GM04504 (cell line): ENCODE data around the gene OR5AP2.
"Not testable (repeated sequence)": the region's sequence is repeated elsewhere in the genome, so short reads cannot be mapped to it uniquely, and the experiment has no call there.

Experiments
- DNase-seq: peaks from one replicate; pipeline ENCODE4 v3.0.0-alpha.2; 2012; ENCODE audit warnings: low read depth

Gene OR5AP2

GRCh38 chr11:56642339-56642738, at the start of gene OR5AP2:
Gene OR5AP2, minus strand, starts transcription at chr11:56642439. Its CDS starts 0 bp downstream, at chr11:56642439.
- no peak for DNase-seq

GRCh38 chr11:56691179-56691578, 48.9 kb upstream of the OR5AP2 start:
- DNase-seq: not testable (repeated sequence)

DNA sequence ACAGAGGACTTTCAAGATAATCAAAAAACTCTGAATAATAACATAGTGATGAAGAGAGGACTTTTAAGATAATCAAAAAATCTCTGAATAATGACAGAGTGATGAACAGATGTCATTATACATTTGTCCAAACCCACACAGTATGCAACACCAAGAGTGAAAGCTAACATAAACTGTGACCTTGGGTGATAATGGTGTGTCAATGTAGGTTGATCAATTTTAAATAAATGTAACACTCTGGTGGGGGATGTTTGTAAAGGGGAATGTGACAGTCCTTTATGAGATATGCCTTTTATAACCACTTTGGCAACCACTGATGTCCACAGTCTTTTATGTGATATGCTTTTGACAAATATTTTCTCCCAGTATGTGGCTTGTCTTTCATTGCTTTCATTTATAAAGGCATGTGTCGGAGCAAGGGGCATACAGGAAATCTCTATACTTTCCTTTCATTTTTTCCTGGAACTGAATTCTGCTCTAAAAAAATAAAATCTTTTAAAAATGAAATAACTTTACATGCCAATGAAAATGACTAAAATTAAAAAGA, 46.4 kb upstream of the OR5AP2 start:
- no peak for DNase-seq

DNA sequence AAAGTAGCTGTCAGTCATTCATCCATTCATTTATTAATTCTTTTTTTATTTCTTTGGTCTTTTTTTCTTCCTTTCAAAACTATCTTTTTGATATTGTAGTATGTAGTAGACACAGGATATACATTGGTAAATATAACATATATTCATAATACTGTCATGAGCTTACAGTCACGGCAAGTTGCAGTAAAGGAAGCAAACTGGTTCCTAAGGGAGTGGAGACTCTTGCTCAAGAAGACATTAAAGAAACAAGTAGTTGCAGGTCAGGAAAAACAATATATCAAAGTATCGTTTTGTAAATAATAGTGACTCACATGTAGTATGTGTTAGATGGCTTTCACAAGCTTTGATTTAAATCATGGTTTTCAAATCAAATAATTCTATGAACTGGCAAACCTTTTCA, 28.7 kb upstream of the OR5AP2 start:
- no peak for DNase-seq

GRCh38 chr11:56663386-56663785, 21.1 kb upstream of the OR5AP2 start, which contains the start of gene OR5AR1:
Gene OR5AR1, plus strand, starts transcription at chr11:56663686. Its CDS starts 0 bp downstream, at chr11:56663686.
- DNase-seq: no peak

DNA sequence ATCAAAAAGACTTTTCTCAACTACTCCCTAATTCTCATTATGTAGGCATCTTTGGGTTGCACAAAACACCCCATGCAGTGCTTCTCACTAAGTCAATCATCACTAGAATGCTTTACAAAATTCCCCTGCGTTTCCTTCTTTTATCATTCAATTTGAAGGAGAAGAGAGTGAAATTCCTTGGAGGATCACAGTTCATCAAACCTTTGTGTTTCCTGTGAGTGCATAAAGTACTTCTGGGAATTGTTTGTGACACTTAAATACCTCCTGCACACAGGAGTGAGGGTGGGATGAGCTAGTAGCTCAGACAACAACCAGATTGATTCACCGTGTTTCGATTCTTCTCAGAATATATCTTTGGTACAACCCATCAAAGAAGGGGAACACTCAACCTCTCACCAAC, 17.5 kb upstream of the OR5AP2 start:
- DNase-seq: no peak

GRCh38 chr11:56637500-56637899, 4.7 kb downstream of the OR5AP2 start:
- DNase-seq: no peak

- DNase-seq: no peak
Measured at GRCh38 chr11:56636861-56637260, 5.4 kb downstream of the OR5AP2 start.

DNA sequence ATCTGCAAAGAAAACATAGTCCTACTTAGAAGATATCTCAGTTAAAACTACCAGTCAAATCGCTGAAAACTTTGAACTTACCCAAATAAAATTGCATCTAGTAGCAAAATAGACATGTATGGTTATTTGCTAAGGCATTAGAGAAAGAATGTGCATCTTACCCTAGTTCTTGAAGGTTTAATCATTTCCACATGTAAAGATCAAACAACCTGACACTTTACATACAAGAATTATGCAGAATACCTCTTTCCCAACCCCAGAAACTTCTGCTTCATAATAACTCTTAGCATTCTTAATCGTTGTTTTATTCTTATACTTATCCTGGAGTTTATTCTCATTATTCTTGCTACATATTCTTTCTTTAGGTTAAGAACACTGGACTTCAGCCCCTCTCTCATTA, 9.9 kb downstream of the OR5AP2 start:
- no peak for DNase-seq

- no peak for DNase-seq
Measured at GRCh38 chr11:56625946-56626345, 16.3 kb downstream of the OR5AP2 start.

- DNase-seq: peak; percentile 10
Measured at GRCh38 chr11:56624661-56625110, 17.6 kb downstream of the OR5AP2 start.

DNA sequence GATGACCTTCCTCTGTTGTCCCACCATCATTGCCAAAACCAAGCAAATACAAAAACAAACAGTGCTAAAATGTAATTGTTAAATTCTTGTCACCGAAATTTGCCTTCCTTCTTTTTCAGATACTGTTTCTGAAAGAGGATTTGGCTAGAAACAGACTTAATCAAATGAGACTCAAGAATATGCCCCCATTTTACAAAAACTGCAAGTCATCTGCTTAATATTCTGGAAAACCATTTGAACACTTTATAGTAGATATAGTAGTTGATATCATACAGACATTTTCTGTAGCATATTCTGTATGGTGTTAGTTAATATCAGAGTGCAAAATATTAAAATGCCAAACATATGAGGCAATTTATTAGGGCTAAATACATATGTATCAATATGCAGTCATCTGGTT, 31.1 kb downstream of the OR5AP2 start:
- DNase-seq: no peak

GRCh38 chr11:56592088-56592717, 50.0 kb downstream of the OR5AP2 start:
- not testable (repeated sequence) for DNase-seq
